ENCODE measurements around the gene TTLL11.

DNA sequence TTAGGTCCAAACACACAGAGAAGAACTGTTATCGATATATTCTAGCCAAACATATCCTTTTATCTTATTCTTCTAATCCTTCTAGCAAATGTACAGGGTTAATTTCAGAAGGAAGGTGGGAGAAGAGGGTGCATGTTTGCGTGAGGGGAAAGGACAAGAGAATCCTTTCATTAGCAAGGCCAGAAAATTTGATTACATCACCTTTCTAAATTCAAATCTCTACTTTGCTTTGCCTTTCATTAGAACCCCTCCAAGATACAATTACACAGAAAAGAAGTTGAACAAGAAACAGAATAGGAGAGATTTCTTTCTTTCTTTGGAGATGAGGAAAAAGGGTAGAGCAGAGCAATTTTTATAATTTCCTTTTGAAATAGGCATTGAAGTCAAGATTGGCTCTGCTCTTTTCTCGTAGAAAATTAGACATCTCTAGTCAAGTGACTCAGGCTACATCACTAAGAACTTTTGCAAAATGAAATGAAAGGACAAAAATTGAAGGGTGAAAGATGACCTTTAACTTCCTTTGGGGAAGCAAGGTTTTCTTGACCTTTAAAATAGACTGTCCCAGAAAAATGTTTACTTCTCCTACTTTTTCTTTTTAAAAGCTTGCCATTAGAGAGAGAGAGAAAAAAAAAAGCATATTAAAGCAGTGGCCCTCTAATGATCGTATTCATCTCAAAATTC, 81.2 kb downstream of the TTLL11 start:
- TF ChIP-seq, protein P1, sequence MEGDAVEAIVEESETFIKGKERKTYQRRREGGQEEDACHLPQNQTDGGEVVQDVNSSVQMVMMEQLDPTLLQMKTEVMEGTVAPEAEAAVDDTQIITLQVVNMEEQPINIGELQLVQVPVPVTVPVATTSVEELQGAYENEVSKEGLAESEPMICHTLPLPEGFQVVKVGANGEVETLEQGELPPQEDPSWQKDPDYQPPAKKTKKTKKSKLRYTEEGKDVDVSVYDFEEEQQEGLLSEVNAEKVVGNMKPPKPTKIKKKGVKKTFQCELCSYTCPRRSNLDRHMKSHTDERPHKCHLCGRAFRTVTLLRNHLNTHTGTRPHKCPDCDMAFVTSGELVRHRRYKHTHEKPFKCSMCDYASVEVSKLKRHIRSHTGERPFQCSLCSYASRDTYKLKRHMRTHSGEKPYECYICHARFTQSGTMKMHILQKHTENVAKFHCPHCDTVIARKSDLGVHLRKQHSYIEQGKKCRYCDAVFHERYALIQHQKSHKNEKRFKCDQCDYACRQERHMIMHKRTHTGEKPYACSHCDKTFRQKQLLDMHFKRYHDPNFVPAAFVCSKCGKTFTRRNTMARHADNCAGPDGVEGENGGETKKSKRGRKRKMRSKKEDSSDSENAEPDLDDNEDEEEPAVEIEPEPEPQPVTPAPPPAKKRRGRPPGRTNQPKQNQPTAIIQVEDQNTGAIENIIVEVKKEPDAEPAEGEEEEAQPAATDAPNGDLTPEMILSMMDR (IDR thresholded peaks at IDR 0.05) = no peak
- no peak for TF ChIP-seq POLR2AphosphoS5 (IDR thresholded peaks at IDR 0.05)
- TF ChIP-seq POLR2A (IDR thresholded peaks at IDR 0.05) = no peak

Data from transverse colon (tissue), 4 donors.